Nephron (organoid): ENCODE results near the gene STAB1.

Experiments used
- H3K27ac Mint-ChIP-seq, 3 experiments: 2 replicates each; pipeline ENCODE4 v1.8.0; 2020; ENCODE audit warnings: mixed read lengths in 3 of 3, mild to moderate bottlenecking in 2 of 3, moderate library complexity in 1 of 3
- H3K27me3 Mint-ChIP-seq: 2 replicates; pipeline ENCODE4 v1.8.0; 2021; ENCODE audit warnings: low read depth, mild to moderate bottlenecking, moderate library complexity, mixed read lengths
- H3K36me3 Mint-ChIP-seq: 2 replicates; pipeline ENCODE4 v1.8.0; 2020; ENCODE audit warnings: low read depth, mixed read lengths
- H3K4me1 Mint-ChIP-seq: 2 replicates; pipeline ENCODE4 v1.8.0; 2020; ENCODE audit warnings: mixed read lengths
- H3K4me3 Mint-ChIP-seq, 3 experiments: 2 replicates each; pipeline ENCODE4 v1.8.0; 2020; ENCODE audit warnings: mild to moderate bottlenecking in 3 of 3, mixed read lengths in 3 of 3, moderate library complexity in 2 of 3
- H3K9me3 Mint-ChIP-seq: 2 replicates; pipeline ENCODE4 v1.8.0; 2020; ENCODE audit warnings: mixed read lengths
- TF ChIP-seq, protein P1 (sequence below), 3 experiments: fragments of 200-600 bp; sonication (generic); IDR thresholded peaks; one replicate each; pipeline ENCODE4 v1.5.0; 2021; ENCODE audit warnings: antibody characterized with exemption in 3 of 3; ENCODE audit not compliant: unreplicated experiment in 3 of 3

The STAB1 gene

DNA sequence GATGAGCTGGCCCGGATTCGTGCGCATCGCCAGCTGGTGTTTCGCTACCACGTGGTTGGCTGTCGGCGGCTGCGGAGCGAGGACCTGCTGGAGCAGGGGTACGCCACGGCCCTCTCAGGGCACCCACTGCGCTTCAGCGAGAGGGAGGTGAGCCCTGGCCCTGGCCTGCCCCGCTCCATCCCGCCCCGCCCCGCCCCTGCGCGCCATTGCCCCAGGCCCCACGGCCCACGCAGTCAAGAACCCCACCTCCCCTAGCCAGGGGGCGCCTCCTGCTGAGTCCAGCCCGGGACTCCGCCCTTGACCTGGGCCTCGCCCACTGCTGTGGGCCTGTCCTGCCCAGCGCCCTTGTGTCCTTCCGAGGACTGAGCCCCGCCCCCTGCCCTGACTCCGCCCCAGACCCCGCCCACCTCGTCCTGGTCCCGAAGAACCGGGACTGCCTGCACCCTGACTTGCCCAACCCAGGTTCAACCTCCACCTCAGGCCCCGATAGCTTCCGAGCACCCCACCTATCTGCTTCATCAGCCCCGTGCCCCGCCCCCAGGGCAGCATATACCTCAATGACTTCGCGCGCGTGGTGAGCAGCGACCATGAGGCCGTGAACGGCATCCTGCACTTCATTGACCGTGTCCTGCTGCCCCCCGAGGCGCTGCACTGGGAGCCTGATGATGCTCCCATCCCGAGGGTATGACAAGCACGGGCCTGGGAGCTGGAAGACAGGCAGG, 23.7 kb downstream of the STAB1 start:
- H3K4me3 Mint-ChIP-seq, result no peak overlapping the region
- H3K27ac Mint-ChIP-seq, result no peak overlapping the region
- no peaks in the 10 kb centered on the region for H3K9me3 Mint-ChIP-seq
- TF ChIP-seq, protein P1, sequence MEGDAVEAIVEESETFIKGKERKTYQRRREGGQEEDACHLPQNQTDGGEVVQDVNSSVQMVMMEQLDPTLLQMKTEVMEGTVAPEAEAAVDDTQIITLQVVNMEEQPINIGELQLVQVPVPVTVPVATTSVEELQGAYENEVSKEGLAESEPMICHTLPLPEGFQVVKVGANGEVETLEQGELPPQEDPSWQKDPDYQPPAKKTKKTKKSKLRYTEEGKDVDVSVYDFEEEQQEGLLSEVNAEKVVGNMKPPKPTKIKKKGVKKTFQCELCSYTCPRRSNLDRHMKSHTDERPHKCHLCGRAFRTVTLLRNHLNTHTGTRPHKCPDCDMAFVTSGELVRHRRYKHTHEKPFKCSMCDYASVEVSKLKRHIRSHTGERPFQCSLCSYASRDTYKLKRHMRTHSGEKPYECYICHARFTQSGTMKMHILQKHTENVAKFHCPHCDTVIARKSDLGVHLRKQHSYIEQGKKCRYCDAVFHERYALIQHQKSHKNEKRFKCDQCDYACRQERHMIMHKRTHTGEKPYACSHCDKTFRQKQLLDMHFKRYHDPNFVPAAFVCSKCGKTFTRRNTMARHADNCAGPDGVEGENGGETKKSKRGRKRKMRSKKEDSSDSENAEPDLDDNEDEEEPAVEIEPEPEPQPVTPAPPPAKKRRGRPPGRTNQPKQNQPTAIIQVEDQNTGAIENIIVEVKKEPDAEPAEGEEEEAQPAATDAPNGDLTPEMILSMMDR (IDR thresholded peaks at IDR 0.05; ENCODE audit: unreplicated experiment in 3 of 3), result no peak
- H3K36me3 Mint-ChIP-seq, result peaks cover 1% of the 10 kb centered on the region
- H3K4me1 Mint-ChIP-seq, result no peaks in the 10 kb centered on the region
- peaks cover 3% of the 10 kb centered on the region for H3K27me3 Mint-ChIP-seq

DNA sequence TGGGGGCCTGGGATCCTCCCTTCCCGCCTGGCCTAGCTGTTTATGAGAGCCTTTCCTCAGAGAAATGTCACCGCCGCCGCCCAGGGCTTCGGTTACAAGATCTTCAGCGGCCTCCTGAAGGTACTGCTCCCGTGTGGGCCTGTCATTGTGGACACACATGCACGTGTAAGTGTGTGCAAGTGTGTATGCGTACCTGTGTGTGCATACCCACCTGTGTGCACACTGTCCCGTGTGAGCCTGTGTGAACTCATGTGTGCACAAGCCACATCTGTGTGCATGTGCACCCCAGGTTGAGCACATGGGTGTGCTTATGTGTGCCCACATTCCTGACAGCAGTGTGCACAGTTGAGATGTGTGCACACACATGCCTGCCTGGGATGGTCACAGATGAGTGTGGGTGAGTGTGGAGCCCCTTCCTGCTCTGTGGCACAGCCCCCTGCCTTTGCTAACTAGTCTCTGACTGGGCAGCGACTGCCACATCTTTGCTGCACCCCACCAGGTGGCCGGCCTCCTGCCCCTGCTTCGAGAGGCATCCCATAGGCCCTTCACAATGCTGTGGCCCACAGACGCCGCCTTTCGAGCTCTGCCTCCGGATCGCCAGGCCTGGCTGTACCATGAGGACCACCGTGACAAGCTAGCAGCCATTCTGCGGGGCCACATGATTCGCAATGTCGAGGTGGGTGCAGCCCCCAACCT, 24.5 kb downstream of the STAB1 start:
- Mint-ChIP-seq H3K4me3 (no peak overlapping the region), H3K27me3 (peaks cover 3% of the 10 kb centered on the region), H3K9me3 (no peaks in the 10 kb centered on the region), H3K4me1 (no peaks in the 10 kb centered on the region), H3K36me3 (peaks cover 8% of the 10 kb centered on the region), H3K27ac (no peak overlapping the region)
- TF ChIP-seq, protein P1 (IDR thresholded peaks at IDR 0.05; ENCODE audit: unreplicated experiment in 3 of 3), result no peak

DNA sequence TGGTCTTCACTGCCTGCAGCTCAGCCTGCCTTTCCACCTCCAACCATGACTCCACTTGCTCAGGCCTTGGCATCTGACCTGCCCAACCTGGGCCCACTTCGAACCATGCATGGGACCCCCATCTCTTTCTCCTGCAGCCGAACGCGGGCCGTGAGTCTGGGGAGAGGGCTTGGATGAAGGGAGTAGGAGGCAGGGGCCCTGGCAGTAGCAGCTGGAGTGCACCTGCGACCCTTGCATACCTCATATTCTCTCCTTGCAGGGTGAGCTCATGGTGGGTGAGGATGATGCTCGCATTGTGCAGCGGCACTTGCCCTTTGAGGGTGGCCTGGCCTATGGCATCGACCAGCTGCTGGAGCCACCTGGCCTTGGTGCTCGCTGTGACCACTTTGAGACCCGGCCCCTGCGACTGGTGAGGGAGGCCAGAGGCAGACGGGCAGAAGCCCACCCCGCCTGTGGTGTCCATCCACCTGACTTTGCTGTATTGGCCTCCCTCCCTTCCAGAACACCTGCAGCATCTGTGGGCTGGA, 25.1 kb downstream of the STAB1 start:
- peaks cover 1% of the 10 kb centered on the region for H3K27me3 Mint-ChIP-seq
- peaks cover 9% of the 10 kb centered on the region for H3K36me3 Mint-ChIP-seq
- no peak overlapping the region for H3K4me3 Mint-ChIP-seq
- H3K4me1 Mint-ChIP-seq, result no peaks in the 10 kb centered on the region
- TF ChIP-seq, protein P1 (IDR thresholded peaks at IDR 0.05; ENCODE audit: unreplicated experiment in 3 of 3), result no peak
- no peaks in the 10 kb centered on the region for H3K9me3 Mint-ChIP-seq
- no peak overlapping the region for H3K27ac Mint-ChIP-seq

DNA sequence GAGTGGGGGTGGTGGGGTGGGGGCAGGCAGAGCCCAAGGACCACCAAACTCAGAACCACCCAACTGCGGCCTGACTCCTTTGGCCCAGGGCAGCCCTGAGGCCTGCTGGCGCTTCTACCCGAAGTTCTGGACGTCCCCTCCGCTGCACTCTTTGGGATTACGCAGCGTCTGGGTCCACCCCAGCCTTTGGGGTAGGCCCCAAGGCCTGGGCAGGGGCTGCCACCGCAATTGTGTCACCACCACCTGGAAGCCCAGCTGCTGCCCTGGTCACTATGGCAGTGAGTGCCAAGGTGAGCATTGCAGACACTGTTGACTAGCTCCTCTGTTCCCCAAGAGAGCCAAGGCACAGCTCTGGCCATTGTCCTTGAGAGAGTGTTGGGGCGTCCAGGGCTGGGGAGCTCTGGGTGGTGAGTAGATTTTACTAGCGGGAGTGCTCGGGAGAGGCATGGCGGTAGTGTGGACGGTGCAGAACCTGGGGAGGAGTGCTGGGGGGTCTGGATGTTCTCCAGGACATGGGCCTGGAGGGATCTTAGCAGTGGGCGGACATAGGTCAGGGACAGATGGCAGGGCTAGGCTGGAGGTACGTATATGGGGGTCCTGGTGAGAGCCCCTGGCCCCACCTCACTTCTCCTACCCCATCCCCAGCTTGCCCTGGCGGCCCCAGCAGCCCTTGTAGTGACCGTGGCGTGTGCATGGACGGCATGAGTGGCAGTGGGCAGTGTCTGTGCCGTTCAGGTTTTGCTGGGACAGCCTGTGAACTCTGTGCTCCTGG, 25.8 kb downstream of the STAB1 start:
- Mint-ChIP-seq H3K4me3 (no peak overlapping the region), H3K27ac (no peak overlapping the region), H3K9me3 (no peaks in the 10 kb centered on the region), H3K36me3 (peaks cover 16% of the 10 kb centered on the region), H3K27me3 (no peaks in the 10 kb centered on the region), H3K4me1 (peaks cover 6% of the 10 kb centered on the region)
- TF ChIP-seq, protein P1 (IDR thresholded peaks at IDR 0.05; ENCODE audit: unreplicated experiment in 3 of 3), result no peak

DNA sequence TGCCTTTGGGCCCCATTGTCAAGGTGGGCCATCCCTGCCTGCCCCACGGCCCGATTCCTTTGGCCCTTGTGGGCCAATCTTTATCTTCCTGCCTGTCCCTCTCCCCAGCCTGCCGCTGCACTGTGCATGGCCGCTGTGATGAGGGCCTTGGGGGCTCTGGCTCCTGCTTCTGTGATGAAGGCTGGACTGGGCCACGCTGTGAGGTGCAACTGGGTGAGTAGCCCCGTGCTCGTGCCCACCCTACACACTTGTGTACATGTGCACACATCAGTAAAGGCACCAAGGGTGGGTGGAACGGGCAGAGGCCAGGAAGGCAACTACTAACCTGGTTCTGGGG, 26.3 kb downstream of the STAB1 start:
- no peaks in the 10 kb centered on the region for H3K27me3 Mint-ChIP-seq
- H3K4me3 Mint-ChIP-seq, result no peak overlapping the region
- H3K27ac Mint-ChIP-seq, result no peak overlapping the region
- peaks cover 21% of the 10 kb centered on the region for H3K36me3 Mint-ChIP-seq
- H3K9me3 Mint-ChIP-seq, result no peaks in the 10 kb centered on the region
- peaks cover 12% of the 10 kb centered on the region for H3K4me1 Mint-ChIP-seq
- TF ChIP-seq, protein P1 (IDR thresholded peaks at IDR 0.05; ENCODE audit: unreplicated experiment in 3 of 3), result no peak
